Mucosa of rectum (tissue), 2 donors: ENCODE measurements around the gene ATP5F1D.

Experiments
- H3K27ac ChIP-seq, 2 donors: one replicate each; pipeline ENCODE4 v1.7.0; 2013; ENCODE audit warnings: inconsistent platforms in 2 of 2, low read depth in 2 of 2, low read length in 2 of 2
- H3K27me3 ChIP-seq, 2 donors: one replicate each; pipeline ENCODE4 v1.7.0; 2013; ENCODE audit warnings: low read length in 2 of 2; ENCODE audit not compliant: control insufficient read depth in 2 of 2, insufficient read depth in 2 of 2
- H3K36me3 ChIP-seq, 2 donors: one replicate each; pipeline ENCODE4 v1.7.0; 2013; ENCODE audit warnings: low read length in 2 of 2; ENCODE audit not compliant: control insufficient read depth in 2 of 2, insufficient read depth in 2 of 2
- H3K4me1 ChIP-seq, 2 donors: one replicate each; pipeline ENCODE4 v1.7.0; 2013; ENCODE audit warnings: low read length in 2 of 2, mild to moderate bottlenecking in 1 of 2; ENCODE audit not compliant: control insufficient read depth in 2 of 2, insufficient read depth in 2 of 2
- H3K4me3 ChIP-seq, 2 donors: one replicate each; pipeline ENCODE4 v1.7.0; 2013; ENCODE audit warnings: low read length in 2 of 2
- H3K9ac ChIP-seq, 2 donors: one replicate each; pipeline ENCODE4 v1.7.0; 2013; ENCODE audit warnings: low read length in 2 of 2, low read depth in 1 of 2, mild to moderate bottlenecking in 1 of 2
- H3K9me3 ChIP-seq, 2 donors: one replicate each; pipeline ENCODE4 v1.7.0; 2013; ENCODE audit warnings: low read length in 2 of 2; ENCODE audit not compliant: control insufficient read depth in 2 of 2
- donor health status: healthy.
- donor health status: Normal muscosa, but diverticular disease.

ATP5F1D gene

GRCh38 chr19:1289686-1290025 lies 48.1 kb downstream of the ATP5F1D start:
- peaks cover 28 to 46% of the 10 kb centered on the region in 2 donors for H3K4me1 ChIP-seq

GRCh38 chr19:1290196-1290702 lies 48.7 kb downstream of the ATP5F1D start:
- no peaks in the 10 kb centered on the region for H3K9me3 ChIP-seq
- no peaks in the 10 kb centered on the region for H3K36me3 ChIP-seq
- H3K27ac ChIP-seq = peak overlapping the region in 1 of 2 donors; percentile 32
- peaks cover 2 to 4% of the 10 kb centered on the region in 2 donors for H3K27me3 ChIP-seq
- peaks cover 22 to 40% of the 10 kb centered on the region in 2 donors for H3K4me1 ChIP-seq
- H3K4me3 ChIP-seq = no peak overlapping the region
- H3K9ac ChIP-seq = peak overlapping the region in 1 of 2 donors; percentile 52

More at GRCh38 chr19:1289686-1290025, 48.1 kb downstream of the ATP5F1D start:
- Histone ChIP-seq H3K27me3 (peaks cover 2 to 5% of the 10 kb centered on the region in 2 donors), H3K4me3 (no peak overlapping the region), H3K9ac (no peak overlapping the region), H3K27ac (no peak overlapping the region), H3K36me3 (no peaks in the 10 kb centered on the region), H3K9me3 (no peaks in the 10 kb centered on the region)

- Histone ChIP-seq H3K9ac (peak overlapping the region; percentile 24 to 67), H3K27ac (peak overlapping the region; percentile 34 to 61), H3K36me3 (no peaks in the 10 kb centered on the region), H3K27me3 (peaks cover 2 to 4% of the 10 kb centered on the region in 2 donors), H3K4me3 (peak overlapping the region in 1 of 2 donors; percentile 44), H3K4me1 (peaks cover 21 to 38% of the 10 kb centered on the region in 2 donors), H3K9me3 (no peaks in the 10 kb centered on the region)
These were observed 49.4 kb downstream of the ATP5F1D start for GRCh38 chr19:1290703-1291651.

- Histone ChIP-seq H3K9me3 (no peaks in the 10 kb centered on the region), H3K4me1 (peaks cover 21 to 32% of the 10 kb centered on the region in 2 donors), H3K27ac (peak overlapping the region; percentile 34 to 61), H3K36me3 (no peaks in the 10 kb centered on the region), H3K4me3 (no peak overlapping the region), H3K9ac (peak overlapping the region in 1 of 2 donors; percentile 67), H3K27me3 (peaks cover 2 to 4% of the 10 kb centered on the region in 2 donors)
These were observed 50.3 kb downstream of the ATP5F1D start for GRCh38 chr19:1291761-1292418.

GRCh38 chr19:1292419-1293151 lies 51.0 kb downstream of the ATP5F1D start:
- H3K27me3 ChIP-seq = peaks cover 2 to 4% of the 10 kb centered on the region in 2 donors
- H3K9ac ChIP-seq = peak overlapping the region in 1 of 2 donors; percentile 67
- H3K4me3 ChIP-seq = no peak overlapping the region
- H3K9me3 ChIP-seq = no peaks in the 10 kb centered on the region
- H3K36me3 ChIP-seq = no peaks in the 10 kb centered on the region
- peaks cover 19 to 28% of the 10 kb centered on the region in 2 donors for H3K4me1 ChIP-seq
- no peak overlapping the region for H3K27ac ChIP-seq

- Histone ChIP-seq H3K27ac (no peak overlapping the region), H3K9me3 (no peaks in the 10 kb centered on the region), H3K27me3 (peaks cover 0 to 2% of the 10 kb centered on the region in 2 donors), H3K9ac (no peak overlapping the region), H3K4me3 (no peak overlapping the region), H3K36me3 (no peaks in the 10 kb centered on the region), H3K4me1 (peaks cover 15 to 24% of the 10 kb centered on the region in 2 donors)
These were observed 52.4 kb downstream of the ATP5F1D start for GRCh38 chr19:1293782-1294604.
